Right renal cortex interstitium (tissue), 3 donors: ENCODE results near the gene ERICH2. TPM values are rescaled to one million over a fixed set of nuclear protein-coding genes. Genes with fewer than 3 reads are reported as not detected.

Source experiments
- DNase-seq, 3 donors: peaks; one replicate each; pipeline ENCODE4 v3.0.0-alpha.2; 2013; ENCODE audit warnings: low read depth in 3 of 3, low spot score in 2 of 3
- polyA plus RNA-seq, 3 donors: library from polyadenylated mRNA; unstranded; fragments of 120-200 nt; gene quantifications; one replicate each; pipeline ENCODE4 v1.2.1, GENCODE V29; 2013; ENCODE audit not compliant: insufficient read length in 3 of 3

The ERICH2 gene
- polyA plus RNA-seq, 3 donors, result 2.2 to 3.1 (median 2.7) TPM

DNA sequence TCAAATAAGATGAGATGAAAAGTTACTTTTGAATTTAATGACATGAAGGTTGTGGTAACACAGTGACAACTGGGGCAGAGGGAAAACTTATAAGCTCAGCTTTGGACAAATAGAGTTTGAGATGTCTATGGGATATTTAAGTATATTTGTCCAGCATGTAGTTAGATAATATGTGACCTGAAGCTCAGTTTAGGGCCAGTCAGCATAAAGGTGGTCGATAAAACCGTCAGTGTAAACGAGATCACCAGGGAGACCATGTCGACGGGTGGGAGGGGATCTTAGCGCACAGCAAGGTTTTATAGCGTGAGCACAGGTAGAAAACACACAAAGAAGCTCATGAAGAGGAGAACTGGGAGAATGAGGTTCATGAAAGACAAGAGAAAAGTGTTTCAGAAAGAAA lies 7.4 kb upstream of the ERICH2 start:
- no peak for DNase-seq

GRCh38 chr2:170763232-170763631 lies 6.9 kb upstream of the ERICH2 start:
- no peak for DNase-seq

- no peak for DNase-seq
These were observed 5.3 kb upstream of the ERICH2 start for GRCh38 chr2:170764880-170765261.

GRCh38 chr2:170766693-170767092 lies 3.5 kb upstream of the ERICH2 start:
- DNase-seq, result no peak

- peak; percentile 14 to 40 (median 27) for DNase-seq
These were observed 635 bp downstream of the ERICH2 start for GRCh38 chr2:170770606-170771420.

DNA sequence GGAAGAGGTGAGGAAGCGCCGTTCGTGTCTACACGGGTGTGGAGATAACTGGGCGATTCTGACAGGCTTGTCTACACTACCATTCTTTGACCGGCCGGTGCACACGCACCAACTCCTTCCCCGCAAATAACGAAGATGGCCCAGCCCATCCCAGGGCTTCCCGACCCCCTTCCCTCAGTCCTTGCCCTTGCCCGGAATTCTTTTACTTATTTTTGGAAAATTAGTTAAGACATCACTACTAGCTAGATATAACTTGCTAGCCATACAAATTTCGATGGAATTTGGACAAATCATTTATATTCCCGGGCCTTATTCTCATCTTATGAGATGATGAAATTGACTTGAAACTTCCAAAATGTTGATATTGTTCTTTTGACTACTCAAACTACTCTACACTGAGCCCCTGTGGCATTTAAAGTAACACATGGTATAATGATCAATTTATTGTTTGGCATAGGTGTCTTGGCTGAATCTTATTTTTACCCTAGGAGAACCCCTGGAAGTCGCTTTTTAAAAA lies 1.3 kb downstream of the ERICH2 start:
- DNase-seq, result no peak

GRCh38 chr2:170772295-170772694 lies 2.1 kb downstream of the ERICH2 start:
- no peak for DNase-seq

DNA sequence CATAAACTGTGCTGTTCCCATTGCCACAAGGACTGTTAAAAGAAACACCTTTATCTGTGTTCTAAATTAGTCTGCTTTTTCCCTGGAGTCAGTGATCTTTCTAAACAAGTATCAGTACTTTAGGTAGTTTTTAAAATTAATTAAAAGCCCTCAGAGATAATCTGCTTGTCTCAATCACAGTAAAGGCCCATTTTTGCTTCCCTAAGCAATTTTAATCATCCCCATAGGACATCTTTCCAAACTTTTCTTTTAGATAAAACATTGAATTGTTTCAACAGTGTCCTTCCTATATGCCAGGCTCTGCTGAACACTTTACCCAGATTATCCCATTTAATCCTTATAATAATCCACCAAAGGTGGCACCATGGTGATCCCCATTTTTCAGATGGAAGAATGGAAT lies 3.9 kb downstream of the ERICH2 start:
- no peak for DNase-seq

DNA sequence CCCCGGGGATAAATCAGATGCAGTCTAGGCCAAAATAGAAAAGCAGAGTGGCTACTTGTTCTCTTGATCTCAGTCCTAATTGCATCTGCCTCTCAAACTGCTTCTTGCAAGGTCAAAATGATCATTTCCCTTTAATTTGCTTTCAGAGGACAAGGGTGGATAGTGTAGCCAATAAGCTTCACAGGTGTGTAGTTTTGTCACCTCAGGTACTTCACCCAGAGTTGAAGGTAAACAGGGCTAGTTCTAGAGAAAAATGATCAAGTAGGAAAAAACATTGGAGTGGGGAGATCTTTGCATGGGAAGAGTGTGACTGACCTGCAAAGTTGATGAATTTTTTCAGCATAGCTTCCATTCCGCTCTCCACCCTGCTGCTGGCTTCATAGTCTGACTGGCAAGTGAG lies 8.7 kb downstream of the ERICH2 start:
- no peak for DNase-seq

DNA sequence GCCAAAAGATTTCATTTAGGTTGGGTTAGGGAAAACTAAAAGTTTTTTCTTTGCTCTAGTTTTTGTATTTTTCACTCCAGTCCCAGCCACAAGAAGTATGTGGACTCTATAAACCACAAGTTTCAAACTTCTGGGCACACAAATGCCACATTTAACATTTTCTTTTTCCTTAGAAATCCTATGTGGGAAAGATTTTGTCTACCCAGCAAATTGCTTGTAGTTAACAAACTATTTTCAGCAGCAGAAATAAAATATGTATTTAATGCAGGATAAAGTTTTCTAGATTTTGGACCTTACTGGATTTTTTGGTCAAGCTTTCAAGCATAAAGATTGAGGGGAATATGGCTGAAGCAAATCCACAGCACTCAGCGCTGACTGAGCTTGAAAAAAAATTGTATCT lies 9.1 kb downstream of the ERICH2 start:
- no peak for DNase-seq

DNA sequence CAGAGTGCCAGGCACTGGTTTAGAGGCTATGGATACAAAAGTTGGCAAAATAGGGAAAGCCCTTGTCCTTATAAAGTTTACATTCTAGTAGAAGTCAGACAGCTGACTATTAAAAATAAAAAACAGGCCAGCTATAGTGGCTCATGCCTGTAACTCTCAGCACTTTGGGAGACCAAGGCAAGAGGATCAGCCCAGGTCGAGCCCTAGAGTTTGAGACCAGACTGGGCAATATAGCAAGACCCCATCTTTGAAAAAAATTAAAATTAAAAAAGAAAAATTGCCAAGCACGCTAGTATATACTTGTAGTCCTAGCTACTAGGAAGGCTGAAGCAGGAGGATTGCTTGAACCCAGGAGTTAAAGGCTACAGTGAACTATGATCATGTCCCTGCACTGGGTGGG lies 12.5 kb downstream of the ERICH2 start:
- no peak for DNase-seq

GRCh38 chr2:170783549-170783948 lies 13.4 kb downstream of the ERICH2 start:
- no peak for DNase-seq

GRCh38 chr2:170798996-170799395 lies 28.8 kb downstream of the ERICH2 start:
- no peak for DNase-seq

DNA sequence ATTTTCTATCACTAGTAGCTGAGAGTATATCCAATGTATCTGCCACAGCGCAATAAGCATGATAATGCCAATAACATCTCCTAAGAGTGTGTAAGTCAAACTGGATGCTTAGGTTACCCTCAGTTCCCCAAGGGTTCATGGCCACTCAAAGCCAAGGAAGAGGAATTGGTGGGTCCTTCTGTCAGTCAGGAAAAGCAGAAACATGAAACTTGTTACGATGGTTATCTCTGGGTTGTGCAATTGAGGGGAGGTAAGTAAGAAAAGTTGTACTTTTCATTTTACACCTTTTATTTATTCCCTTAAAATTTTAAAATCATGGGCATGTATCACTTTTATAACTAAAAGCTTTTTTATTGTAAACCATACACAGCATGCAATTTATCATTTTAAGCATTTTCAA lies 36.4 kb downstream of the ERICH2 start:
- no peak for DNase-seq

- peak in 2 of 3 donors; percentile 65 to 77 for DNase-seq
These were observed 42.8 kb downstream of the ERICH2 start for GRCh38 chr2:170812710-170813600.

DNA sequence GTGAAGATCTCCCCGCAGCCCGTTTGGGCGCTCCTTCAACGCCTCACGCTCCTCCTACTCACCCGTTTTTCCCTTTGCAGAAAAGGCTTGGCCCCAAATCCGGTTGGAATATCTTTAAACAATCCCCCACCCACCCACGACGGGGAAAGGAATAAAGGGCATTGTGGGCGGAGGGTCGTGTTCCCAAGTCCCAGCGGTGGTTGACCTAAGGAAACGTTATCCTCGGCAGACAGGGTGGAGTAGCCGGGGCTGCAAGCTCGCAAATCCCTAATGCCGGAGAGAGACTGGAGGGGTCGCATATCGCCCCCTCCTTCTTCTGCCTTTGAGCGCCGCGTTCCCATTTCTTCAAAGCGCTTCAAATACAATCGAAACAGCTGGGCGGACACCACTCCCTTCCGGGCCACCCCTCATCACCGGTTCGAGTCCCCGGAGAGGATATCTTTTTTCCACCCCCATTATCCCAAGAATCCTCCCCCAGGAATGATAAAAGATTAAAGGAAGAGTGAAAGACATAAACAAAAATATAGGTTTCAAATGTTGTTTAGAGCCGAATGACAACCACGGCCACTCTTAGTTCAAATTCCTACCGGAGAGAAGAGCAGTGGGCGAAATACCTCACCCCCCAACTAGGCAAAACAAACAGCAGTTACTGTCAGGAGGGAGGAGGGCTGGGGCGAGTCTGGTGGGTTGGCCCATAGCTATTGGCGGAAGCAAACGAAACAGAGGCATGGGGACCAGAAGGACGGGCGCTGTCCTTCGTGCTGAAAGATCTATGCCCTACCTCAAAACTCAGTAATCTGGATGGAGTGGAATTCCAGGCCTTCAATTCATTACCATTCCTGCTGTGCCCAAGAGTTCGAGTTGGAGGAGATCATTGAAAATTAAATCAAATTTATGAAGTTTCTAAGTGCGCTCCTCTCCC lies 43.7 kb downstream of the ERICH2 start:
- DNase-seq, result peak in 1 of 3 donors; percentile 78

DNA sequence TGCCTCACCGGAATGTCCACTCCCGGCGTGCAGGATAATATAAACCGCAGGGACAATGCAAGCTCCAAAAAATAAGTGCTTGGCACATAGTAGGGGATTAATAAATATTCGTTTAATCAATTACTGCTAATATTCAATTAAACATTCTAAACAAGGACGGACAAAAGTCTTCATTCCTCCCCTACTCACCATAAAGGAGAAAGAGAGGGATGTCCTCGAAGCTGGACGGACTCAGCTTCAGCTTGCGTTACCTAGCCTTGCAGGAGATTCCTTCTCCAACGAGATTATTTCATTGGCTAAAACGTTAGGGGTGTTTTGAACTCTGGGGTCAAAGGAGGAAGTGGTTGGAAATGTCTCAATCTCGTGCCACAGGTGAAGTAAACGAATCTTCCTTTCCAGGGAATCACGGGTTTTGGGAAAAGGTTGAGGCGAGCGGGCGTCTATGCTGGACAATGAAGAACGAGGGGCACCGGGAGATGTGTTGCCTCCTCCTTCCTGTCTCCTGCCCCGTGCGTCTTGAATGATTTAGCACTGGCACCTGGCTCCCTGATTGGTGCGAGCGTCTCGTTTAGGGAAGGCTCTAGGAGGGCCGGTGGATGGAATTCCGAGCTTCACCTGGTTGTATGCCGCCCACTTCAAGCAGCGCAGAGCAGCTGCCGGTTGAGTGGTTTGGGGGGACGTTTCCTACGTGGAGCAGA lies 44.5 kb downstream of the ERICH2 start:
- DNase-seq, result no peak

GRCh38 chr2:170815311-170815710 lies 45.1 kb downstream of the ERICH2 start:
- no peak for DNase-seq

DNA sequence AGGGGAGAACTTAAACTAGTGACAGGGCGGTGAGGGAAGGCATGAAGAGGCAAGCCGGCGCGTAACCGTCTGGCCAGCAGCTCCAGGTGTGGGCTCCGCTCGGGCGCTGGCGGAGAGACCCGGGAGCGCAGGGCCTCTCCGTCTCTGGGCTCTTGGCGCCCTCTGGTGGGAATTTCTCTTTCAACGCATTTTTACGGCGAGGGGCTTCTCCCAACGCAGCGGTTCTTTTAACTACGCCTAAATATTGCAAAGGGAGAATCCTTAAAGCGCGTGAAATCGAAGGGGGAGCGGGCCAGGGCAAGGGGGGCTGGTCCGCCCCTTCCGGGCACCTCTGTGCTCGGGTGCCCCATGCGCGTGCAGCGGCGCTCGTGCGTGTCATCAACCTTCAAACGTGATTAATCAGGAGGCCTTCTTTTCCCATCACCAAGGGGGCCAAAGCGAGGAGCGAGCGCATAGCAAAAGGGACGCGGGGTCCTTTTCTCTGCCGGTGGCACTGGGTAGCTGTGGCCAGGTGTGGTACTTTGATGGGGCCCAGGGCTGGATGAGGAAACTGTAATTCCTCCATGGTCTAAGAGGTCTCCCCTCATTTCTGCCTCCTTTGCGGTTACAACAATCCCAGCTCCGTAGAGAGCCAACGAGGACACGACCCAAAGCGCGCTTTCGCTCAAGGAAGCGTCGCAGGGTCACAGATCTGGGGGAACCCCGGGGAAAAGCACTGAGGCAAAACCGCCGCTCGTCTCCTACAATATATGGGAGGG lies 45.7 kb downstream of the ERICH2 start:
- no peak for DNase-seq
